D721Med (cell line): ENCODE results near the gene CADM4.
"Not testable (repeated sequence)": the region's sequence is repeated elsewhere in the genome, so short reads cannot be mapped to it uniquely, and the experiment has no call there.

Source experiments
- DNase-seq: peaks from one replicate; pipeline ENCODE4 v3.0.0; 2011; ENCODE audit warnings: low spot score; ENCODE audit not compliant: insufficient read length
- FAIRE-seq: peaks from 2 replicates; lab custom pipeline; 2011; peaks lifted over from hg19 to GRCh38; lab: Jason Lieb, UNC
- TF ChIP-seq, protein P1 (sequence below): IDR thresholded peaks from 2 replicates; pipeline ENCODE4 v1.5.1; 2012; ENCODE audit warnings: mild to moderate bottlenecking, control low read depth; ENCODE audit not compliant: insufficient read depth; ENCODE audit errors: missing control alignments

CADM4 gene

GRCh38 chr19:43638995-43639518 is 593 bp downstream of the CADM4 start:
- no peak for FAIRE-seq
- DNase-seq = no peak
- TF ChIP-seq, protein P1, sequence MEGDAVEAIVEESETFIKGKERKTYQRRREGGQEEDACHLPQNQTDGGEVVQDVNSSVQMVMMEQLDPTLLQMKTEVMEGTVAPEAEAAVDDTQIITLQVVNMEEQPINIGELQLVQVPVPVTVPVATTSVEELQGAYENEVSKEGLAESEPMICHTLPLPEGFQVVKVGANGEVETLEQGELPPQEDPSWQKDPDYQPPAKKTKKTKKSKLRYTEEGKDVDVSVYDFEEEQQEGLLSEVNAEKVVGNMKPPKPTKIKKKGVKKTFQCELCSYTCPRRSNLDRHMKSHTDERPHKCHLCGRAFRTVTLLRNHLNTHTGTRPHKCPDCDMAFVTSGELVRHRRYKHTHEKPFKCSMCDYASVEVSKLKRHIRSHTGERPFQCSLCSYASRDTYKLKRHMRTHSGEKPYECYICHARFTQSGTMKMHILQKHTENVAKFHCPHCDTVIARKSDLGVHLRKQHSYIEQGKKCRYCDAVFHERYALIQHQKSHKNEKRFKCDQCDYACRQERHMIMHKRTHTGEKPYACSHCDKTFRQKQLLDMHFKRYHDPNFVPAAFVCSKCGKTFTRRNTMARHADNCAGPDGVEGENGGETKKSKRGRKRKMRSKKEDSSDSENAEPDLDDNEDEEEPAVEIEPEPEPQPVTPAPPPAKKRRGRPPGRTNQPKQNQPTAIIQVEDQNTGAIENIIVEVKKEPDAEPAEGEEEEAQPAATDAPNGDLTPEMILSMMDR = no peak

DNA sequence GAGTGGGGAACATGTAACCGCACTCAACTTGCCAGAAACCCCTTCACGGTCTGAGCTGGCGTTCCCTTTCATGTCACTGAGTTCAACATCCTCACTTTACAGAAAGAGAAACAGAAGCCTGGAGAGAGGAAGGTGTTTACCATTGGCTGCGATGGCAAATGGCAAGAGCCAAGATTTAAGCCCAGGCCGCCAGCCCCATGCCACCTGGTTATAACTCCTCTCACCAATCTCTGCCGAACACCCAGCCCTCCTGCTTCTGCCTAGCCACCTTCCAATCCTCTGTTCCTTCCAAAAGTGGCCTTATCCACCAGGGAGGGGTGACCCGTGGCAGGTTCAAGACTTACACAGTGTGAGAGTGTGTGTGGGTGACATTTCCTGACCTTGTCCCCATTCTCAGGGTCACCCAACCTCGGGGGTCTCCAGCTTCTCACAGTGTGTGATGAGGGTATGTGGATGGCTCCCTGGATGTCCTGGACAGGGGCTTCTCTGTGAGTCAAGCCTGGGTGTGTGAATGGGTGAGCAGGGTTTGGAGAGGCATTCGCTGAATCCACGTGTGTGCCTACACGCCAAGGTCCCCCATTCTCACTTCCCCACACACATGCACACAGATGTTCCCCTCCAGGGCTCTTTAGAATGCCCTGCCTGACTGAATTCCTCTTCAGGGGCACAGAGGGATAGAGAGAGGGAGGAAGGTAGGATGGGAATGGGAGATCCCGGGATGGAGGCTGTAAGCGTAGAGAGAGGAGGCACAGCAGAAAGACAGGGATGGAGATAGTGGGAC is 1.2 kb downstream of the CADM4 start:
- TF ChIP-seq, protein P1 = no peak
- FAIRE-seq (no peak), DNase-seq (no peak)

DNA sequence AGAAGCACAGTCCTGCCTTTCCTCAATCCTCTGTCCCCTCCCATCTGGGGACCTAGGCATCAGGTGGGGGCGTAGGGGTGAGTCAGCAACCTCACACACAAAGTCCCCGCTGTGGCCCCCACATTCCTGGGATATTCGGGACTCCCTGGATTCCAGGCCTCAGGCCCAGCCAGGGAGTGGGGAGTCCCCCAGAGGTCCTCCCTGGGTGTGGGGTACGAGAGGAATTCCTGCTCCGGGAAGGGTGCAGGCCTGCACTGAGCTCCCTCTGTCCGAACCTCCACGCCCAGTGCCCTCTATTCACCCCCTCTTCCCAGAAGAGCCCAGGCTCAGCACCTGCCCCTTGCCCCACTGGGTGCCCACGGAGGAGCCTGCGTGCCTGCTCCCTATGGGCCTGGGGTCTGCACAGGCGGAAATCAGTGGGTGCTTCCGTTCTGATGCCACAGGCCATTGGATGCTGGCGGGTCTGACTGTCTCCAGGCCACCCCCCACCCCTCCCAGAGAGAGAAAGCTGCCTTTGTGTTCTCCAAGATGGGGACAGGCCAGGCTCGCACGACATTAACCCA is 3.4 kb downstream of the CADM4 start:
- no peak for DNase-seq
- TF ChIP-seq, protein P1 = no peak
- no peak for FAIRE-seq

GRCh38 chr19:43635561-43635940 is 4.1 kb downstream of the CADM4 start:
- FAIRE-seq, DNase-seq: not testable (repeated sequence)

GRCh38 chr19:43634872-43635560 is 4.6 kb downstream of the CADM4 start:
- DNase-seq = no peak
- TF ChIP-seq, protein P1 = no peak
- FAIRE-seq = no peak

GRCh38 chr19:43634506-43634871 is 5.2 kb downstream of the CADM4 start:
- FAIRE-seq (no peak), DNase-seq (no peak)
- TF ChIP-seq, protein P1 = no peak

DNA sequence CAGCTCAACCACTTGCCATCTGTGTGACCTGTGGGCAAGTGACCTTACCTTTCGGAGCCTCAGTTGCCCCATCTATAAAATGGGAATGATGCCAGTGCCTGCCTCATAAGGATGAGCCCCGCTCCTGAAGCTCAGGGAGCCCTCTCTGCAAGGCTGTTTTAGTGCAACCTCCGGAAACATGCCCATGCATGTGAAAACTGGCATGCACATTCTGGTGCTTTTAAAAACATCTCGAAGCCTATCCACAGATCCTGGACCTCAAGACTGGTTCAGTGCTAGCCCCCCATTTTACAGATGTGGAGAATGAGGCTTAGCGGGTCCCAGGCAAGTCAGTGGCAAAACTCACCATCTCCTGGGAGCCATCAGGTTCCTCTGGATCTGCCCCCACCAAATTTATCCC is 5.6 kb downstream of the CADM4 start:
- TF ChIP-seq, protein P1 = no peak
- FAIRE-seq = no peak

More for the DNA sequence above, 5.6 kb downstream of the CADM4 start:
- no peak for DNase-seq
